H1 (cell line): ENCODE measurements around the gene KCNIP3. TPM values are rescaled to one million over a fixed set of nuclear protein-coding genes. Genes with fewer than 3 reads are reported as not detected.

ENCODE experiments used
- CTCF ChIA-PET: fragments of 300-600 bp; sonication (Branson Sonifier 250); formaldehyde crosslinking; loops from one replicate; lab custom pipeline; 2021; ENCODE audit not compliant: partially characterized antibody; lab: Charles Lee
- POLR2A ChIA-PET: fragments of 300-600 bp; sonication (Branson Sonifier 250); formaldehyde crosslinking; loops from one replicate; lab custom pipeline; 2021; ENCODE audit warnings: inconsistent platforms; ENCODE audit not compliant: partially characterized antibody; lab: Charles Lee
- DNase-seq, 2 experiments: peaks; one replicate each; pipeline versions ENCODE4 v3.0.0 to v3.0.0-alpha.2; 2010 to 2022; ENCODE audit warnings: low spot score in 2 of 2, low read depth in 1 of 2, mixed read lengths in 1 of 2
- FAIRE-seq: peaks from 2 replicates; lab custom pipeline; 2011; peaks lifted over from hg19 to GRCh38; lab: Jason Lieb, UNC
- H2AFZ ChIP-seq: 2 replicates; pipeline ENCODE4 v1.8.1; 2012; ENCODE audit warnings: low read length, inconsistent platforms
- H2AK5ac ChIP-seq: 2 replicates; pipeline ENCODE4 v1.6.1; 2013; ENCODE audit warnings: low read depth, low read length
- H2BK120ac ChIP-seq: replicated peaks from 2 replicates; pipeline ENCODE3; 2013; ENCODE audit warnings: low read depth, low read length, inconsistent platforms
- H2BK12ac ChIP-seq: 2 replicates; pipeline ENCODE4 v1.6.1; 2013; ENCODE audit warnings: low read depth, low read length
- H2BK15ac ChIP-seq: 2 replicates; pipeline ENCODE4 v1.6.1; 2013; ENCODE audit warnings: low read length
- H2BK20ac ChIP-seq: 2 replicates; pipeline ENCODE4 v1.6.1; 2013; ENCODE audit warnings: low read length
- H2BK5ac ChIP-seq: 2 replicates; pipeline ENCODE4 v1.6.1; 2013; ENCODE audit warnings: low read depth, low read length
- H3K14ac ChIP-seq: 2 replicates; pipeline ENCODE4 v1.6.1; 2013; ENCODE audit warnings: inconsistent platforms; ENCODE audit not compliant: insufficient read length
- H3K18ac ChIP-seq: 2 replicates; pipeline ENCODE4 v1.6.1; 2013; ENCODE audit warnings: low read length; ENCODE audit errors: extremely low read depth
- H3K23ac ChIP-seq: 2 replicates; pipeline ENCODE4 v1.6.1; 2013; ENCODE audit warnings: inconsistent platforms; ENCODE audit not compliant: insufficient read length
- H3K23me2 ChIP-seq: 2 replicates; pipeline ENCODE4 v1.6.1; 2013; ENCODE audit warnings: low read depth, low read length
- H3K27ac ChIP-seq: 2 replicates; pipeline ENCODE4 v1.6.1; 2011; ENCODE audit warnings: low read depth, low read length, inconsistent platforms
- H3K27me3 ChIP-seq, 4 experiments: replicated peaks in 1 of 4; 1 replicate in 1 of 4; 2 replicates in 3 of 4; pipeline versions ENCODE4 v1.6.1 to v1.8.1; 2011 to 2013; ENCODE audit warnings: low read length in 3 of 4, mild to moderate bottlenecking in 3 of 4, inconsistent platforms in 2 of 4, mixed read lengths in 2 of 4, moderate library complexity in 1 of 4; ENCODE audit not compliant: control insufficient read depth in 3 of 4, insufficient read depth in 3 of 4; ENCODE audit errors: extremely low read depth in 1 of 4
- H3K36me3 ChIP-seq, 4 experiments: 2 replicates each; pipeline versions ENCODE4 v1.6.1 to v1.8.1; 2011 to 2013; ENCODE audit warnings: mild to moderate bottlenecking in 4 of 4, low read length in 3 of 4, moderate library complexity in 2 of 4, control low read depth in 1 of 4, inconsistent platforms in 1 of 4; ENCODE audit not compliant: insufficient read depth in 4 of 4, control insufficient read depth in 2 of 4
- H3K4ac ChIP-seq: replicated peaks from 2 replicates; pipeline ENCODE3; 2013; ENCODE audit warnings: low read length, low read depth, mixed read lengths, inconsistent platforms; ENCODE audit not compliant: insufficient read length
- H3K4me1 ChIP-seq, 4 experiments: replicated peaks in 1 of 4; 1 replicate in 1 of 4; 2 replicates in 3 of 4; pipeline versions ENCODE4 v1.6.1 to v1.8.1; 2011 to 2013; ENCODE audit warnings: low read length in 3 of 4, inconsistent platforms in 2 of 4, mixed read lengths in 1 of 4; ENCODE audit not compliant: insufficient read depth in 4 of 4, control insufficient read depth in 3 of 4
- H3K4me2 ChIP-seq, 2 experiments: 2 replicates each; pipeline versions ENCODE4 v1.6.1 to v1.8.1; 2011 to 2013; ENCODE audit warnings: low read depth in 2 of 2, low read length in 2 of 2, control low read depth in 1 of 2, inconsistent platforms in 1 of 2, mild to moderate bottlenecking in 1 of 2; ENCODE audit not compliant: insufficient read depth in 1 of 2
- H3K4me3 ChIP-seq, 4 experiments: fragments of 200-600, 300-600 bp in 1 of 4; sonication (generic), shearing (Covaris generic), sonication (Bioruptor Twin) in 1 of 4; 2 replicates each; pipeline versions ENCODE4 v1.5.1 to v1.8.1; 2011 to 2016; ENCODE audit warnings: low read length in 4 of 4, low read depth in 3 of 4, control low read depth in 2 of 4, inconsistent platforms in 2 of 4, mild to moderate bottlenecking in 2 of 4, mixed read lengths in 1 of 4, moderate library complexity in 1 of 4; ENCODE audit not compliant: insufficient read depth in 2 of 4; ENCODE audit errors: extremely low read depth in 1 of 4
- H3K56ac ChIP-seq: replicated peaks from 2 replicates; pipeline ENCODE3; 2013; ENCODE audit warnings: low read depth, mild to moderate bottlenecking, mixed read lengths, low read length, inconsistent platforms; ENCODE audit not compliant: insufficient read length
- H3K79me1 ChIP-seq: 2 replicates; pipeline ENCODE4 v1.6.1; 2013; ENCODE audit warnings: low read depth, low read length, control low read depth
- H3K79me2 ChIP-seq, 2 experiments: 2 replicates each; pipeline versions ENCODE4 v1.6.1 to v1.8.1; 2012 to 2013; ENCODE audit warnings: low read length in 2 of 2, mild to moderate bottlenecking in 2 of 2, inconsistent platforms in 1 of 2; ENCODE audit not compliant: insufficient read depth in 2 of 2, control insufficient read depth in 1 of 2
- H3K9ac ChIP-seq, 4 experiments: replicated peaks in 1 of 4; 1 replicate in 1 of 4; 2 replicates in 3 of 4; pipeline versions ENCODE4 v1.6.1 to v1.8.1; 2011 to 2013; ENCODE audit warnings: low read depth in 3 of 4, low read length in 3 of 4, control low read depth in 2 of 4, mild to moderate bottlenecking in 2 of 4, moderate library complexity in 2 of 4, inconsistent platforms in 1 of 4; ENCODE audit errors: extremely low read depth in 1 of 4
- H3K9me3 ChIP-seq, 2 experiments: 2 replicates each; pipeline versions ENCODE4 v1.6.1 to v1.8.1; 2012 to 2013; ENCODE audit warnings: mild to moderate bottlenecking in 2 of 2, moderate library complexity in 2 of 2, control low read depth in 1 of 2, inconsistent platforms in 1 of 2, low read depth in 1 of 2, low read length in 1 of 2, mixed read lengths in 1 of 2; ENCODE audit not compliant: insufficient read depth in 2 of 2
- H4K20me1 ChIP-seq, 2 experiments: replicated peaks in 1 of 2; 2 replicates each; pipeline versions ENCODE3 to v1.8.1; 2011 to 2013; ENCODE audit warnings: inconsistent platforms in 2 of 2, low read length in 2 of 2, mild to moderate bottlenecking in 1 of 2; ENCODE audit not compliant: insufficient read depth in 2 of 2, control insufficient read depth in 1 of 2
- H4K5ac ChIP-seq: 2 replicates; pipeline ENCODE4 v1.6.1; 2013; ENCODE audit warnings: low read length, low read depth, mixed read lengths, inconsistent platforms; ENCODE audit not compliant: insufficient read length
- H4K8ac ChIP-seq: 2 replicates; pipeline ENCODE4 v1.8.0; 2013; ENCODE audit warnings: mild to moderate bottlenecking, moderate library complexity, low read length, inconsistent platforms; ENCODE audit not compliant: insufficient read depth; ENCODE audit errors: extremely low read depth
- H4K91ac ChIP-seq: replicated peaks from 2 replicates; pipeline ENCODE3; 2013; ENCODE audit warnings: low read length, mixed read lengths, inconsistent platforms; ENCODE audit not compliant: insufficient read length
- ASH2L ChIP-seq: fragments of 200-600, 300-600 bp; sonication (generic); IDR thresholded peaks from one replicate; pipeline ENCODE4 v1.7.1; 2017; ENCODE audit warnings: low read length
- ATF2 ChIP-seq: IDR thresholded peaks from 2 replicates; pipeline ENCODE4 v1.6.1; 2012; ENCODE audit warnings: low read length, inconsistent platforms
- EZH2 ChIP-seq: fragments of 200-600 bp; sonication (generic); IDR thresholded peaks from 2 replicates; pipeline ENCODE4 v1.7.1; 2012; ENCODE audit warnings: low read depth, mild to moderate bottlenecking, moderate library complexity, low read length, inconsistent platforms; ENCODE audit not compliant: severe bottlenecking
- KDM1A ChIP-seq: fragments of 200-600, 300-600 bp; sonication (generic); IDR thresholded peaks from 2 replicates; pipeline ENCODE4 v1.7.1; 2016; ENCODE audit warnings: mild to moderate bottlenecking, low read length, borderline replicate concordance
- MAFK ChIP-seq: IDR thresholded peaks from 2 replicates; pipeline ENCODE4 v1.6.1; 2012; ENCODE audit warnings: low read depth, mild to moderate bottlenecking, improper control_type of control experiment, low read length
- NANOG ChIP-seq: IDR thresholded peaks from 2 replicates; pipeline ENCODE4 v1.6.1; 2011; ENCODE audit warnings: low read length, low read depth, mild to moderate bottlenecking, inconsistent platforms; ENCODE audit not compliant: insufficient read depth, poor library complexity, severe bottlenecking
- POLR2AphosphoS5 ChIP-seq: IDR thresholded peaks from 2 replicates; pipeline ENCODE4 v1.6.1; 2011; ENCODE audit warnings: low read depth, low read length
- RAD21 ChIP-seq, 2 experiments: IDR thresholded peaks in 1 of 2; conservative IDR thresholded peaks in 1 of 2; 2 replicates each; pipeline ENCODE4 v1.6.1; 2011; ENCODE audit warnings: low read depth in 2 of 2, low read length in 2 of 2, improper control_type of control experiment in 1 of 2, inconsistent platforms in 1 of 2, mild to moderate bottlenecking in 1 of 2, moderate library complexity in 1 of 2
- RFX5 ChIP-seq: IDR thresholded peaks from 2 replicates; pipeline ENCODE4 v1.6.1; 2011; ENCODE audit warnings: low read depth, low read length, improper control_type of control experiment, borderline replicate concordance
- RXRA ChIP-seq: IDR thresholded peaks from 2 replicates; pipeline ENCODE4 v1.6.1; 2011; ENCODE audit warnings: low read depth, mild to moderate bottlenecking, low read length, moderate library complexity; ENCODE audit not compliant: insufficient read depth
- SIX5 ChIP-seq: IDR thresholded peaks from 2 replicates; pipeline ENCODE4 v1.6.1; 2011; ENCODE audit warnings: mild to moderate bottlenecking, low read depth, low read length
- ZNF274 ChIP-seq: IDR thresholded peaks from 2 replicates; pipeline ENCODE4 v1.7.0; 2012; ENCODE audit warnings: low read length, borderline replicate concordance; ENCODE audit errors: extremely low read depth
- WGBS, 2 experiments: shearing (Covaris generic) in 1 of 2; methylation state at CpG; one replicate each; pipeline versions ENCODE4 v1.1.6 to v1.1.7; 2013 to 2015; ENCODE audit warnings: low lambda C conversion rate in 2 of 2, mixed read lengths in 2 of 2, inconsistent platforms in 1 of 2, low coverage in 1 of 2, missing lambda C conversion rate in 1 of 2; ENCODE audit not compliant: insufficient replicate concordance in 2 of 2, insufficient coverage in 1 of 2, insufficient read length in 1 of 2; ENCODE audit errors: extremely low coverage in 1 of 2, missing lambda C conversion rate in 1 of 2; 5-methylcytosine and 5-hydroxymethylcytosine counted together
- polyA plus RNA-seq, 7 experiments: library from polyadenylated mRNA; depleted of rRNA in 3 of 7; stranded (reverse) in 5 of 7; unstranded in 2 of 7; fragments of >200 nt in 5 of 7; fragments of 200-250 nt in 2 of 7; gene quantifications; 1 replicate in 5 of 7; 2 replicates in 1 of 7; 4 replicates in 1 of 7; pipeline versions ENCODE4 v1.2.1 to v1.2.3, GENCODE V29; 2011 to 2013; ENCODE audit warnings: missing spikeins in 2 of 7, mixed read lengths in 2 of 7
- total RNA-seq: library from RNA; stranded (reverse); fragmentation: NEBNext Ultra II Directional; extraction: Animal tissue kit (Norgen Biotek cat#: 25700); gene quantifications from 2 replicates; pipeline ENCODE4 v1.2.1, GENCODE V29; 2021

Gene KCNIP3
- total and polyA plus RNA-seq, 2 of the 8 experiments (the other 6 are each of a cell fraction or from before 2014, with no cell fraction given), result 0.33 to 1.9 TPM

GRCh38 chr2:95333888-95334338 lies 36.8 kb downstream of the KCNIP3 start:
- H3K9ac ChIP-seq, result no peak overlapping the region
- no peaks in the 10 kb centered on the region for H3K79me2 ChIP-seq
- H3K23ac ChIP-seq, result no peak overlapping the region
- H3K4me2 ChIP-seq, result no peak overlapping the region
- H2BK120ac ChIP-seq, result no peak overlapping the region
- H3K27me3 ChIP-seq, result no peaks in the 10 kb centered on the region
- H3K9me3 ChIP-seq, result peaks cover 77 to 94% of the 10 kb centered on the region in 2 experiments
- no peak overlapping the region for H2BK15ac ChIP-seq
- H4K20me1 ChIP-seq, result no peaks in the 10 kb centered on the region
- H2BK20ac ChIP-seq, result no peak overlapping the region
- no peak overlapping the region for H4K91ac ChIP-seq
- TF ChIP-seq POLR2AphosphoS5 (no peak), ASH2L (no peak), EZH2 (no peak), MAFK (no peak), ATF2 (no peak), RAD21 (IDR thresholded peaks at IDR 0.05 in 1 of 2, conservative IDR thresholded peaks at IDR 0.05 in 1 of 2; ENCODE audit: low read depth in 2 of 2, low read length in 2 of 2) (no peak), KDM1A (no peak), ZNF274 (no peak), NANOG (no peak), RXRA (no peak), RFX5 (no peak), SIX5 (no peak)
- TF ChIP-seq, all 59 proteins: peak for 0
- H3K56ac ChIP-seq, result no peak overlapping the region
- POLR2A ChIA-PET, result no interaction called here
- H2AFZ ChIP-seq, result no peak overlapping the region
- H2AK5ac ChIP-seq, result no peak overlapping the region
- H3K18ac ChIP-seq, result no peak overlapping the region
- no peaks in the 10 kb centered on the region for H3K23me2 ChIP-seq
- H2BK12ac ChIP-seq, result no peak overlapping the region
- no peak overlapping the region for H4K5ac ChIP-seq
- H3K4me3 ChIP-seq, result no peak overlapping the region
- H3K36me3 ChIP-seq, result no peaks in the 10 kb centered on the region; a peak in 1 of 8 replicates
- H3K27ac ChIP-seq, result no peak overlapping the region
- CTCF ChIA-PET, result no interaction called here
- no peak overlapping the region for H3K14ac ChIP-seq
- H3K4ac ChIP-seq, result no peak overlapping the region
- WGBS, 2 experiments, result 82% methylated on average over 11 of the region's 11 CpGs; no CpG with 5 or more reads in 1 of the 2 experiments
- no peak overlapping the region for H4K8ac ChIP-seq
- H3K79me1 ChIP-seq, result no peaks in the 10 kb centered on the region
- H3K4me1 ChIP-seq, result no peaks in the 10 kb centered on the region
- DNase-seq (no peak), FAIRE-seq (no peak)
- H2BK5ac ChIP-seq, result no peak overlapping the region
